D721Med (cell line): Measurements from ENCODE around the gene CARHSP1.

Experiments
- DNase-seq: peaks from one replicate; pipeline ENCODE4 v3.0.0; 2011; ENCODE audit warnings: low spot score; ENCODE audit not compliant: insufficient read length
- FAIRE-seq: peaks from 2 replicates; lab custom pipeline; 2011; peaks lifted over from hg19 to GRCh38; lab: Jason Lieb, UNC
- CTCF ChIP-seq: IDR thresholded peaks from 2 replicates; pipeline ENCODE4 v1.5.1; 2012; ENCODE audit warnings: mild to moderate bottlenecking, control low read depth; ENCODE audit not compliant: insufficient read depth; ENCODE audit errors: missing control alignments

The CARHSP1 gene

GRCh38 chr16:8852534-8852933 lies 16.3 kb downstream of the CARHSP1 start:
- no peak for TF ChIP-seq CTCF
- FAIRE-seq: no peak
- no peak for DNase-seq

GRCh38 chr16:8851761-8852403 lies 16.9 kb downstream of the CARHSP1 start:
- no peak for FAIRE-seq

GRCh38 chr16:8850279-8850885 lies 18.4 kb downstream of the CARHSP1 start:
- no peak for FAIRE-seq
- DNase-seq: no peak
- no peak for TF ChIP-seq CTCF

More at GRCh38 chr16:8851761-8852403, 16.9 kb downstream of the CARHSP1 start:
- DNase-seq: no peak
- no peak for TF ChIP-seq CTCF

GRCh38 chr16:8849411-8850011 lies 19.3 kb downstream of the CARHSP1 start:
- no peak for DNase-seq
- FAIRE-seq: no peak

GRCh38 chr16:8848939-8849391 lies 19.8 kb downstream of the CARHSP1 start:
- FAIRE-seq (no peak), DNase-seq (no peak)
- TF ChIP-seq CTCF: no peak

More at GRCh38 chr16:8849411-8850011, 19.3 kb downstream of the CARHSP1 start:
- TF ChIP-seq CTCF: no peak

GRCh38 chr16:8848231-8848938 lies 20.4 kb downstream of the CARHSP1 start:
- no peak for TF ChIP-seq CTCF
- FAIRE-seq: no peak
- DNase-seq: no peak
